CD4-positive, alpha-beta T cell treated with Interleukin-15 for 4 hours (primary cell): ENCODE results near the gene NUDT3.
"Not testable (repeated sequence)": the region's sequence is repeated elsewhere in the genome, so short reads cannot be mapped to it uniquely, and the experiment has no call there.

Experiments
- DNase-seq: peaks from one replicate; pipeline ENCODE4 v3.0.0-alpha.2; 2020; ENCODE audit warnings: low spot score

The NUDT3 gene

GRCh38 chr6:34343806-34344205, 48.7 kb downstream of the NUDT3 start:
- no peak for DNase-seq

- no peak for DNase-seq
Observed at GRCh38 chr6:34342247-34342646, 50.2 kb downstream of the NUDT3 start.

- no peak for DNase-seq
Observed at GRCh38 chr6:34341481-34341971, 50.9 kb downstream of the NUDT3 start.

GRCh38 chr6:34340906-34341480, 51.5 kb downstream of the NUDT3 start:
- DNase-seq: no peak

DNA sequence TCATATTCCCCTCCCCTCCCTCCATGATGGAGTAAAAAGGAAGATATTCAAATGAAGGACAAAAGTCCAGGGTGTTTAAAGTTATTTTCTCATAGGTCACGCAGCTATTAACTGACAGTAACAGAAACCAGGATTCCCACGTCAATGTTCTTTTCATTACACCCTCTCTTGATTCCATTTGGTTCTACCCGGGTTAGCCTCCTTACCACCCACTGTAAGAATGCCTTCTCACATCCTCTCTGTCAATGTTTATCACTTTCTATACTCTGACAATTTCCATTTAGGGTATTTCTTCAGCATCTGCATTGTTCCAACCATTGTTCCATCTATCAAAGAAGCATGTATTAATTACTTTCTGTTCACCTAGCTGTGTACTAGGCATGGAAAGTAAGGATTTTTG, 52.1 kb downstream of the NUDT3 start:
- DNase-seq: no peak

- DNase-seq: no peak
Observed at GRCh38 chr6:34339971-34340370, 52.5 kb downstream of the NUDT3 start.

DNA sequence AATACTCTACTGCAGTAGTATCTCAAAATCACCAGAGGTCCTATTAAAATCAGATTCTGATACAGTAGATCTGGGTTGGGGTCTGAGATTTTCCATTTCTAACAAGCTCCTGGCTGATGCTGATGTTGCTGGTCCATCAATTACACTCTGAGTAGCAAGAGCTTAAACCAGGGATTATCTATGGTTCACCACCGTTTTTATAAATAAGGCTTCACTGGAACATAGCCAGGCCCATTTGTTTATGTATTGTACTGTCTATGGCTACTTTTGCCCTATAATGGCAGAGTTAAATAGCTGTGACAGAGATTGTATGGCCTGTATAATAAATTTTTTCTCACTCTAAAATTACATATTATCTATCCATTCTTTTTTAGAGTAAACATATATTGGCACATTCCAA, 53.0 kb downstream of the NUDT3 start:
- no peak for DNase-seq

- no peak for DNase-seq
Observed at GRCh38 chr6:34338811-34339210, 53.7 kb downstream of the NUDT3 start.

DNA sequence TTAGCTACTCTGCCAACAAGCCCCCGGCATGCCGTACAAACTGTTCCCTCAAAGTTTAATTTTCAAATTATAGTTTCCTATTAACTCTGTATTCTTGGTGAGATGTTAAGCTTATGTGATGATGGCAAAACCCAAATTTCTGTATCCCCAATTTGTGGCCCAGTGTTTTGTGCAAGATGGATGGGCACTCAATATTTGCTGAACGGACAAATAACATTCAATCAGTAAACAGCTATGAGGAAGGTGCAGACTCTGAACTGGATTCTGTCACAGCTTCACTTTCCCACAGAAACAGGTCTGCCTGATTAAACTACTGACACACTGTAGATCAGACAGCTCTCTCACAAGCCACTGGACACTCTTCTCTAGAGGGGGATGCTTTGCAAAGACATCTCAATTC, 54.1 kb downstream of the NUDT3 start:
- DNase-seq: no peak

DNA sequence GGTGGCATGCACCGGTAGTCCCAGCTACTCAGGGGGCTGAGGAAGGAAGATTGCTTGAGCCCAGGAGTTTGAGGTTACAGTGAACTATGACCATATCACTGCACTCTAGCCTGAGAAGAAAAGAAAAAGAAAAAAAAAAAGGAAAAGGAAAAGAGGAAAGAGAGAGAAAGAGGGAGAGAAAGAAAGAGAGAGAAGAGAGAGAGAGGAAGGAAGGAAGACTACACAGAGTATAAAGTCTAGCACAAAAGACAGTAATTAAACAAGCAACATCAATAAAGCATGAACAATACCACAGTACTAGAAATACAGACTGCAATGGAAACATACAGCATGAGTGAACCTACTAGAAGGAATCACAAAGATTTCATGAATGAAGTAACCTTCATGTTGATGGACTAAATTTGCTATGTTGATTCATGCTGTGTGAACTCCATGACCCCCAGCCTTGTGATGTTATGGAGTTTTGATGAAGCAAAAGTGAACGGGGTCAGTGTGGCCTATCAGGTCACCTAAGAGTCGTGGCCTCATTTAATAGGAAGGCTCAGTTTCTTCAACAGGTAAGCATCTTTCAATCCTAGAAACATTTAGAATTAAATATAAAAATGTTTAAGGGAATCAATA, 57.6 kb downstream of the NUDT3 start:
- DNase-seq: no peak

DNA sequence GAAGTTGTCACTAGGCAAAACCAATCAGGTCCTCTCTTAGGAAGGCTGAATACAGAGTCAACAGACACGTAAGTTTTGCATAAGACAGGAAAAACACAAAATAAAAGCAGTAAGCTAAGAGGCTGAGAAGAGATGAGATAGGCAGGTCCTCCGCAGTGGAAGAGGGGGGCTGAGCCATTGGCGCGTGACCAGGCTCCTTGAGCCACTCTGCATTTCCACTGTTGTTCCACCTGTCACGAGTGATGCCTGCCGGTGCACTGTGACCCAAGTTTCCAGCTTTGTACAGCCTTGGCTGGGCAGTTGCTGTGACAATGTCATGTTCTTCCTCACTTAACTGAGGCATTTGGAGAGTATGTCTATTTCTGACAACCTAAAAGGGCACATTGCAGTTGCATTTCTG, 58.6 kb downstream of the NUDT3 start:
- no peak for DNase-seq

DNA sequence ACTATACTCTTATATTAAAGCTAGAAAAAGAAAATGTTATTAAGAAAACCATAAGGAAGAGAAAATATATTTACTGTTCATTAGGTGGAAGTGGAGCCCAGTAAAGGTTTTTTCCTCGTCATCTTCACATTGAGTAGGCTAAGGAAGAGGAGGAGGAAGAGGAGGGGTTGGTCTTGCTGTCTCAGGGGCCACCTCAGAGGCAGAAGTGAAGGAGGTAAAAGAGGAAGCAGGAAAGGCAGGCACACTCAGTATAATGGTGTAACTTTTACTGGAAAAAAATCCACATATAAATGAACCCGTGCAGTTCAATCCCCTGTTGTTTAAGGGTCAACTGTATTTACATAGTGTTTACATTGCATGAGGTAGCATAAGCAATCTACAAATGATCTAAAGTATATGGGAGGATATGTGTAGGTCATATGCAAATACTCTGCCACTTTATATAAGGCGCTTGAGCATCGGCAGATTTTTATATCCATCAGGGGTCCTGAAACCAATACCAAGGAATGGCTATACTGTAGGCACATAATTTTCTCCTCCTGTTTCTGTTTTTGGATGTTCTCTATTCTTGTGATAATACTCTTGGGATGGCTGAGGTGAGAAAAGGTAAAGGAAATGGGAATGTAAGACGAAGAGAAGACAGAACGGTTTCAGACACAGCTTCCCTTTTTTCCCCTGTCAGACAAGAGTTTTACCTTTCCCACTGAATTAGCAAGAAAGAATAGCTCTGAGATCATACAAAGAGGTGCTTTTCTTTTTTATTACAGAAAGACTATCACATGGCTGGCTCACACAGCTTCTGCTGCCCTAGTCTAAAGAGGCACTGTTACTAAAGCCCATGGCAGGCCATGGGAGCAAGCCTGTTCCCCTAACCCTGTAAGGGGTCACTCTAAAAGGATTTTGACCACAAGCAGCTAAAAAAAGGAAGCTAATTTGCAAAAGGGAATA, 59.9 kb downstream of the NUDT3 start:
- DNase-seq: no peak

GRCh38 chr6:34331371-34332050, 61.0 kb downstream of the NUDT3 start:
- DNase-seq: no peak

- DNase-seq: not testable (repeated sequence)
Observed at GRCh38 chr6:34329814-34330213, 62.7 kb downstream of the NUDT3 start.

DNA sequence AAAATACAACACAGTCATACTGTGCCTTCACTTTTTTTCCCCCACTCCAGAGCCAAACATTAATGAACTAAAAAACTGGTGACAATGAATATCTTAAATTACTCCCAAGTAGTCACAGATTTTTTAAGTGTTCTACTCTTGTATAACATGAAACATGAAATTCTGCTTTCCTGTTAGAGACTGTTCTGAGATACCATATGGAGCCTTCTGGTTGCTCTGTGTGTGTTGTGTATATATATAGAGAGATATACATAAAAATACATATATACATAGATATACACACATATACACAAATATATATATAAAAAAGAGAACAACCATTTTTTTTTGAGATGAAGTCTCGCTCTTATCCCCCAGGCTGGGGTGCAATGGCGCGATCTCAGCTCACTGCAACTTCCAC, 63.5 kb downstream of the NUDT3 start:
- no peak for DNase-seq

DNA sequence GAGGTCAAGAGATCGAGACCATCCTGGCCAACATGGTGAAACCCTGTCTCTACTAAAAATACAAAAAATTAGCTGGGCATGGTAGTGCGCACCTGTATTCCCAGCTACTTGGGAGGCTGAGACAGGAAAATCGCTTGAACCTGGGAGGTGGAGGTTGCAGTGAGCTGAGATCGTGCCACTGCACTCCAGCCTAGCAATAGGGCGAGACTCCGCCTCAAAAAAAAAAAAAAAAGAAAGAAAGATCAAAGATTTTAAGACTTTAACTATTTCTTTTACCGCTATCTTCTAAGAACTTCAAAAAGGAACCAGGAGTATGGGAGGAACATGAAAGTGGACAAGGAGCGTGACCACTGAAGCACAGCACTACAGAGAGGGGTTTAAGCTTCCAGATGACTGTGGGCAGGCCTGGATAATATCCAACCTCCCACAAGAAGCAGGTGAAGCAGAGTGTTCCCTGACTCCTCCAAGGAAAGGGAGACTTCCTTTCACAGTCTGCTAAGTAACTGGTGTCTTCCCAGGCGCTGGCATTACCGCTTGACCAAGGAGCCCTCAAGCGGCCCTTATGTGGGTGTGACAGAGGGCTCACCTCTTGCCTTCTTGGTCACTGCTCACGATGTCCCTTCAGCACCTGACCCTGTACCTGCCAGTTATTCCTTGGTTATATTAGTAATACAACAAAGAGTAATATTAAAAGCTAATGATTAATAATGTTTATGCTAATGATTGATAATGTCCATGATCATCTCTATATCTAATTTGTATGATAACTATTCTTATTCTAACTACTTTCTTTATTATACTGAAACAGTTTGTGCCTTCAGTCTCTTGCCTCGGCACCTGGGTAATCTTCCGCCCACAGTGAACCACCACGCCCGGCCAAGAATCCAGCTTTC, 64.9 kb downstream of the NUDT3 start:
- DNase-seq: not testable (repeated sequence)

DNA sequence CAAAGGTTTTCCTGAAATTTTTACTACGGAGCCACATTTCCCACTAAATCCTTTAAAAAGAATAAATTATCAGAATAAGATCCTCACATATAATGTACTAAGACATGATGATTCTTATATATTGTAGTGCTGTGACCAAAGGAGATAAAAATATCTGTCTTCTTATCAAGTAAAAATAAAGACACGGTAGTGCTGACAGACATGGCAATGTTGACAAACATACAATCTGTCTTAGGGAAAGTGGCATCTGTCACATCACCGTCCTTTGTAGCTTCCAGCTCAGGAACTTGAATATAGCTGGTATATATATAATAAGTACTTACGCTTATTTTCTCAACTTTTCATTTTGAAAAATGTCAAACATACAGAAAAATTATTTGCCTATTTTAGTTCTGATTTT, 66.8 kb downstream of the NUDT3 start:
- no peak for DNase-seq

DNA sequence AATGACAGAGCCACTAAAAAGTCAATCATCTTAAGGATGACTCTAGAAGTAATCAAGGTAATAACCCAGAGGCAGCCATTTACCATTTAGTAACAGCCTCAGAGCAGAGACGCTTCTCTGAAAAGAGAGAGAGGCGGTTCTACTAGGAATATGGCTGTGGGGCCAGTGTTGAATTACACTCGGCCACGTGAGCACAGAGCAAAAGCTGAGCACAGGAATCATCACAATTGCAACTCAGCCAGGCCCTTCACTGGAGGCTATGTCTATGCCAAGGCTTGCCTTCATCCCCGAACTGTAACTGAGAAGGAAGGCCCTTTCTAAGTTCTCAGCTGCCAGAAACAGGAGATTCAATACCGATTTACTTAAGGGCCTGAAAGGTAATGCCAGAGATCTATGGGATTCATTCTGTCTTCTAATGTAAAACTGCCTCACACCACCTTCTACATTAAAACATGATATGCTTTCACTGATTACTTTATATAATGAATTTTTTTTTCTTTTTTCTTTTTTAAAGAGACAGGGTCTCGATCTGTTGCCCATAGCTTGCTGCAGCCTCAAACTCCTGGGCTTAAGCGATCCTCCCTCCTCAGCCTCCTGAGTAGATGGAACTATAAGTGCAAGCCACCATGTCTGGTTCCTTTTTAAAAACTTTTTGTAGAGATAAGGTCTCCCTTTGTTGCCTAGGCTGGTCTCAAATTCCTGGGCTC, 67.6 kb downstream of the NUDT3 start:
- no peak for DNase-seq

- not testable (repeated sequence) for DNase-seq
Observed at GRCh38 chr6:34324221-34324620, 68.2 kb downstream of the NUDT3 start.

DNA sequence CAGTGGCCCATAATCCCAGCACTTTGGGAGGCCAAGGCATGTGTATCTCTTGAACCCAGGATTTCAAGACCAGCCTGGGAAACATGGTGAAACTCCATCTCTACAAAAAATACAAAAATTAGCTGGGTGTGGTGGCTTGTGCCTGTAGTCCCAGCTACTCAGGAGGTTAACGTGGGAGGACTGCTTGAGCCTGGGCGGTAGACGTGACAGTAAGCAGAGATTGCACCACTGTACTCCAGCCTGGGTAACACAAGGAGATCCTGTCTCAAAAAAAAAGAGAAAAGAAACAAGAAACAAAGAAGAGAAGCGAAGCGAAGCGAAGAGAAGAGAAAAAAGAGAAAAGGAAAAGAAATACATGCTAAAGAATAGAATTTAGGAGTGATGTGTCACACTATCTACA, 69.2 kb downstream of the NUDT3 start:
- DNase-seq: no peak

- DNase-seq: no peak
Observed at GRCh38 chr6:34322732-34323131, 69.7 kb downstream of the NUDT3 start.
